HG03432 (cell line): ENCODE data around the gene IL20.

Source experiments
- ATAC-seq: cut with Tn5 transposase; IDR thresholded peaks from one replicate; pipeline ENCODE4 v1.9.1; 2021; ENCODE audit warnings: mild to moderate bottlenecking, moderate library complexity; ENCODE audit not compliant: unreplicated experiment

Gene IL20

GRCh38 chr1:206900149-206900548 is 34.7 kb downstream of the IL20 start:
- ATAC-seq: no peak

DNA sequence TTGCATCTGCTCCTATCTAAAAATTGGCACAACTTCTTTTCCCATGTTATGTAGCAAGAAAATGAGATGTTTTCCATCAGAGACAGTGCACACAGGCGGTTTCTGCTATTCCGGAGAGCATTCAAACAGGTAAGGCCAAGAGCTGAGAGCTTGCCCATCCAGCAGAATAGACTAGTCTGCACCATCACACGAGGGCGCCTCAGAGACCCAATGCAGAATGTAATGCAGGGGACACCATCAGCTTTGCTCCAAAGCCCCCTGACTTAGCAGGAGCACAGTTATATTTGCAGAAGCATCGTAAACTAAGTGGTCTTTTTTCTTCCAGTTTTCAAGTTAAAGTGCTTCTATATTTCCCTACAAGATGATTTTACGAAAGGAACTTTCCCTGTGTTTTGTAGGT is 36.5 kb downstream of the IL20 start:
- ATAC-seq: no peak

DNA sequence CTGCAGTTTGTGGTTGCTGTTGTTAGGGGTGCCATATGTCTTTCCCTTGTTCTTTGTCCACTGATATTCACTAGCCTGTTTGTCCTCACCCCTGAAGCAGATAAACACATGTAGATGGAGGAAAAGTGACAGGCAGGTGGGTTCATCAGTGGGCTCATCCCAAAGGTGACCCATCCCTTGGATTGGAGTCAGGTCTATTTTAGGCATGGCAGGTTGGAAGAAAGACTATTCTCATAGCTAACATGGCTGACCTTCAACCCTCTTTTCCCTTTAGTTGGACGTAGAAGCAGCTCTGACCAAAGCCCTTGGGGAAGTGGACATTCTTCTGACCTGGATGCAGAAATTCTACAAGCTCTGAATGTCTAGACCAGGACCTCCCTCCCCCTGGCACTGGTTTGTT is 37.3 kb downstream of the IL20 start:
- no peak for ATAC-seq

GRCh38 chr1:206903687-206904086 is 38.3 kb downstream of the IL20 start:
- no peak for ATAC-seq

GRCh38 chr1:206904423-206905142 is 39.2 kb downstream of the IL20 start:
- ATAC-seq: no peak

- ATAC-seq: peak; percentile 84
Measured at GRCh38 chr1:206905295-206906164, 40.1 kb downstream of the IL20 start.

- no peak for ATAC-seq
Measured at GRCh38 chr1:206907304-206907991, 42.0 kb downstream of the IL20 start.

DNA sequence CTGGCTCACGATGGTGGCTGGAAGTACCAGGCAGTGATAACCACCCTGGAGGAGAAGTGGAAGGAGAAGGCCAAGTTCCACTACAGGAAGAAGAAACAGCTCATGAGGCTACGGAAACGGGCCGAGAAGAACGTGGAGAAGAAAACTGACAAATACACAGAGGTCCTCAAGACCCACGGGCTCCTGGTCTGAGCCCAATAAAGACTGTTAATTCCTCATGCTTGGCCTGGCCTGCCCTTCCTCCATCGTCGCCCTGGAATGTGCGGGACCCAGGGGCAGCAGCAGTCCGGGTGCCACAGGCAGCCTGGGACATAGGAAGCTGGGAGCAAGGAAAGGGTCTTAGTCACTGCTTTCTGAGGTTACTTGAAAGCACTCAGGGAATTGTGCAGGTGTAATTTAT is 42.6 kb downstream of the IL20 start:
- ATAC-seq: no peak

GRCh38 chr1:206909161-206909882 is 43.9 kb downstream of the IL20 start:
- ATAC-seq: no peak

- no peak for ATAC-seq
Measured at GRCh38 chr1:206909883-206910318, 44.5 kb downstream of the IL20 start.

DNA sequence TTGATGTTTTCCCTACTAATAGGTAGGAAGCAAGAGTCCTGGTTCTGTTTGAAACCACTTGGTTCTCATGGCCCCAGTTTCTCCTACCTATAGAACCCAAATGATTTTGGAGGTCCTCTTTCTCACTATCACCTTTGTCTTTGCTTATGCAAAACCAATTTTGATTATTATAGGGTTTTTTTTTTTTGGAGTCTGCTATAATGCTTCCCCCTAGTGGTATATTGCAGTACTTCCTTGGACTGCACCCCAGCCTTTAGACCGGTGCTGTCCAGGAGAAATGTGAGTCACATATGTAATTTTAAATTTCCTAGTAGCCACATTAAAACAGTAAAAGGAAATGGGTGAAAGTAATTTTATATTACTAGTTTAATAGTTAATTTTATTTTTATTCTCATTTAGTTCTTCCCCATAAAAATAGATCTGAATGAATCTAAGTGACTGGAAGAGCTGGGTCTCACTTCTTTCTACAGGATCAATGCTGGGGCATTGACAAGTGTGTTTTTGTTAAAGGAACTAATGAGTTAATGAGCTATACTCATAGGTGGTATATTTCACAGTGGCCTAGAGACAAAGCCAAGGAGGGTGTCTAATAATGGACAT is 45.7 kb downstream of the IL20 start:
- no peak for ATAC-seq

DNA sequence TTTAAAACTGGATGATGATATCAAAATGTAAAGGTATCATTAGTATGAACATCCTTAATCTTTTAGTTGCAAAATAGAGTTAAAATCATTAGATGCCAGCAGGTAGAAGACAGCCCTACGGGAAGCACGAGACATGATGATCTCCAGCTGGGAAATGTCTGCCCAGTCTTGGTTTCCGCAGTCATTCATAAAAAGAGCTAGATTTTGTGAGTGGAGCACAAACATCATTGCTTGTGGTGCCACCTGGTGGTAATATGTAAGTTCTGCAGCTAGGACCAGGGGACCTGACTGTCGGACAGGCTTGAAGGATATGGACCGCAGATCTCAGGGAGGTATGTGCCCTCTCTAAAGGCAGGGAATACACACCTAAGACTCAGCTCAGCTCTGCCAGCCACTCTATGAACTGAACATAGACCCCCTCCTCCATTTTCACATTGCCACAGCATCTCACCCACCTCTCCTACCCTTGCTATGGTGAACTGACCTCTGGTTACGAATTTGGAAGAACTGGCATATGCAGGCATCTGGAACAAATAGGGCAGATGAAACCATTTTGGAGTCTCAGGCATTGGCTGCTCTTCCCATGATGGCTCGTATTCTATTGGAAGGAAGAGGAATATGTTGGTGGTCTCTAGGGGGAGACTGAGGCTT is 47.1 kb downstream of the IL20 start:
- ATAC-seq: peak; percentile 47

GRCh38 chr1:206913766-206914537 is 48.5 kb downstream of the IL20 start:
- ATAC-seq: no peak

DNA sequence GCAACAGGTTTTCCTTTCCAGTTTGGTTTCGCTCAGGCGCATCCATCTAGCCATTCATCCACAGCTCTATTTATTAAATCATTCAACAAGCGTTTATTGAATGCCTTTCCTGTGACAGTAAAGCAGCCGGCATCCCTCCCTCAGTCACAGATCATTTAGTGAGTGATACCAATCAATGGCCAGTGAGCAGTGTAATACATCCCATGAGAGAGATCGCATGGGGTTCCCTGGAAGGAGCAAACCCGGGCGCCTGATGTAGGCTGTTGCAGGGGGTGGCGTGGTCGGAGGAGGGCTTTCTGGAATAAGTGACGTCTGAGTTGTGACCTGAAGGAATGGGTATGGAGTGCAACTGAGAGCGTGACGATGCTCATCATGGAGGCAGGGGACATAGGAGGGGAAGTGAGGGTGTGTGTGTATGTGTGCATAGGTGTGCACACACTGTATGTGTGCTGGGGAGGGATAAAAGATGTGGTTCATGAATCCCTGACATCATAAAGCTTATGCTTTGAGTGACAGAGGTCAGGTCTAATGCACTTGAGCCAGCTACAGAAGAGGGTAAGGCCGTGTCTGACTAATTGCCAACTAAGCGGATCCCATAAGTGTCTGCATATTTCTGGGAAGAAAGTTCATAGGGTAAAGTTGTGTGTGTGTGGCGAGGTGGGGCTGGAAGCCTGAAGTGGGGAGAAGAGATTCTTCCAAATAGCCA is 49.8 kb downstream of the IL20 start:
- ATAC-seq: no peak

DNA sequence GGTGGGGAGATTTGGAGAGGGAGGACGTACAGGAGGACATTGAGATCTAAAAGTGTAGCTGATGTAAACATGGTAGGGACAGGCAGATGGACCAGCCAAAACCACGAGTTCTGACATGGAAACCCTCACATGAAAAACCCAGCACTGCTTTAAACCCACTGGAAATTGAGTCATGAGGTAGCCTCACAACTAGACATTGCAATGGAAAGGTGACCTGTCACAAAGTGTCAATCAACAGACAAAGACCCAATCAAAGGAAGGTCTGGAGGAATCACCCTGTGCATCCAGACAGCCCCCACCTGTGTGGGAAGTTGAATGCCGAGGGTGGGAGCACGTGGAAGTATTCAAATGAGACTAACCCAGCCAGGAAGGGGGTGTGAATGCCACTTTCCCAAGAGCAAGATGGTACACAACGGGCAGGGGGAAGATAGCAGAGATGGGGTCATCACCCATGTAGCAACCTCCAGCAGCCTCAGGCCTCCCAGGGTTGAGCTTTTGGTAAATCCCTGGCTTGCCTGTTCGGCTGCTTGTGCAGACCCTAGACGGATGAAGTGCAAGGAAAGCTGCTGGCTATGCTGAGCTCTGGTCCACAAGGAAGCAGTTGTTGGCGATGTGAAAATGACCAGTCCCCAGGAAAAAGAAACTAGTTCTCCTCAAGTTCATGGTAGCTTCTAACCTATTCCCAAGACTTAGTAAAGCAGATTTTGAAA is 50.7 kb downstream of the IL20 start:
- ATAC-seq: no peak

GRCh38 chr1:206918076-206918475 is 52.7 kb downstream of the IL20 start:
- no peak for ATAC-seq
